ENCODE measurements around the gene PAX6.

Gene PAX6

DNA sequence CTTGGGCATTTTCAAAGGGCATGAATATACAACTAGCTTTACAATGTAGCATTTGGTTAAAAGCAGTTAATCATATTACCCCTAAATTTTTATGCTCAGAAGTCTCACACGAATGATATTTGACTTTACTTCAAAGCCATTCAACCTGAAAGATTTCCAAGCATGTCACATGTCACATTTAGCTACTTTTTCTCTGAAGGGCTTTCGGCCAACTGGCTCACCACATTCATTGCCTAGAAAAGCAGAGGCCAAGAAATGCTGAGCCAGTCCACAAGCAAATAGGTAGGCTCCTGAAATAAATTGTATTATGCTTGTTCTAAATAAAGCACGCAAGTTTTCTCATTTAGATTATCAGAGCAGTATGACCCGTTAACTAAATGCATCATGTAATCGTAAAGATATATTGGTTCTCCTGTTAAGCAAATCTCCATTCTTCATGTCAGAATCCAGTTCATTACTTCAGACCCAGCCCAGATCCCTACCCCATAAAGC lies 30.6 kb downstream of the PAX6 start:
- TF ChIP-seq FOXP2 (optimal IDR thresholded peaks at IDR 0.05; ENCODE audit: borderline replicate concordance, extremely low read depth, extremely low read length, insufficient read depth), result no peak
- TF ChIP-seq TAF1 (IDR thresholded peaks at IDR 0.05; ENCODE audit: borderline replicate concordance, insufficient read depth, low read length), result no peak
- TF ChIP-seq SIN3A (IDR thresholded peaks at IDR 0.05; ENCODE audit: borderline replicate concordance, insufficient read depth, low read length), result no peak
- TF ChIP-seq REST (IDR thresholded peaks at IDR 0.05; ENCODE audit: insufficient read depth in 1 of 2, low read depth in 2 of 2, low read length in 2 of 2), result no peak
- TF ChIP-seq POLR2AphosphoS5 (IDR thresholded peaks at IDR 0.05; ENCODE audit: low read depth, low read length), result no peak

DNA sequence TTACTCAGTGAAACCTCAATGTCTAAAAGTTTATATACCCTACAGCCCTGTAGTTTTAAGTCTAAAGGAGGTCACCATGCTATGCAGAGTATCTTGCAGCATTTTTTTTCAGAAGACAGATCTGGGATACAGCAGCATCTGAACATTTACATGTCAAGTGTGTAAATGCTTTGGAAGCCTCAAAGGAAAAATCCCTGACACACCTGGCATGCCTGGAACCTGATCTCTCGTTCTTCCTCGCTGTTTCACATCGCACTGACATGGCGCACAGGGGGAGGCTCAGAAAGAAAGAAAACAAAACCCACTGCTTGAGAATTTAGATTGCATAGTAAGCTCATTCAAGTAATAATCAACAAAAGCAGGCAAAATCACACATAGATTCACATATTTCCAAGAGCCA lies 31.0 kb downstream of the PAX6 start:
- TF ChIP-seq FOXP2 (optimal IDR thresholded peaks at IDR 0.05; ENCODE audit: borderline replicate concordance, extremely low read depth, extremely low read length, insufficient read depth) (no peak), REST (IDR thresholded peaks at IDR 0.05; ENCODE audit: insufficient read depth in 1 of 2, low read depth in 2 of 2, low read length in 2 of 2) (no peak), TAF1 (IDR thresholded peaks at IDR 0.05; ENCODE audit: borderline replicate concordance, insufficient read depth, low read length) (no peak), SIN3A (IDR thresholded peaks at IDR 0.05; ENCODE audit: borderline replicate concordance, insufficient read depth, low read length) (no peak), POLR2AphosphoS5 (IDR thresholded peaks at IDR 0.05; ENCODE audit: low read depth, low read length) (no peak)

DNA sequence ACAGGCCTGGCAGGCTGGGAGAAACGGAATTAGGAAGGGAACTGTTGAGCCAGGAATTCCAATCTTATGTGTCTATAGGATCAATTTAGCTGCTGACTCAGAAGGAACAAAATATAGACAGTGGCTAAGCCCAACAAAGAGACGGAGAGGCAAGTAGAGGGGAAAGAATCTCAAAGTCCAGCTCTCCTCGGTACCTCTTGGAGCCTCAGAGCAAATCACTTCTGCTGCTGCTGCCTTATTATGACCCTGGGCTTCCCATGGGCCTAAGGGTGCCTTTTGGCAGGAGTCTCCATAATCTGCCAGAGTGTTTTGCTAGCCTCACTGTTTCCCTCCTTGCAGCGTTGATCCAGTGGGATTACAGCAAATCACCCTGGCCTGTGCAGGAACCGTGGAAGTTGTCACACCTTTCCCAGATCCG lies 31.7 kb downstream of the PAX6 start:
- no peak for TF ChIP-seq REST (IDR thresholded peaks at IDR 0.05; ENCODE audit: insufficient read depth in 1 of 2, low read depth in 2 of 2, low read length in 2 of 2)
- no peak for TF ChIP-seq POLR2AphosphoS5 (IDR thresholded peaks at IDR 0.05; ENCODE audit: low read depth, low read length)
- TF ChIP-seq SIN3A (IDR thresholded peaks at IDR 0.05; ENCODE audit: borderline replicate concordance, insufficient read depth, low read length), result no peak
- TF ChIP-seq TAF1 (IDR thresholded peaks at IDR 0.05; ENCODE audit: borderline replicate concordance, insufficient read depth, low read length), result no peak
- TF ChIP-seq FOXP2 (optimal IDR thresholded peaks at IDR 0.05; ENCODE audit: borderline replicate concordance, extremely low read depth, extremely low read length, insufficient read depth), result no peak

- TF ChIP-seq TAF1 (IDR thresholded peaks at IDR 0.05; ENCODE audit: borderline replicate concordance, insufficient read depth, low read length), result no peak
- TF ChIP-seq FOXP2 (optimal IDR thresholded peaks at IDR 0.05; ENCODE audit: borderline replicate concordance, extremely low read depth, extremely low read length, insufficient read depth), result no peak
- TF ChIP-seq SIN3A (IDR thresholded peaks at IDR 0.05; ENCODE audit: borderline replicate concordance, insufficient read depth, low read length), result no peak
- TF ChIP-seq REST (IDR thresholded peaks at IDR 0.05; ENCODE audit: insufficient read depth in 1 of 2, low read depth in 2 of 2, low read length in 2 of 2), result no peak
- TF ChIP-seq POLR2AphosphoS5 (IDR thresholded peaks at IDR 0.05; ENCODE audit: low read depth, low read length), result no peak
Measured at GRCh38 chr11:31772412-31772811, 38.7 kb downstream of the PAX6 start.
